ENCODE results near the gene RPL35.
"Not testable (repeated sequence)": the region's sequence is repeated elsewhere in the genome, so short reads cannot be mapped to it uniquely, and the experiment has no call there.

DNA sequence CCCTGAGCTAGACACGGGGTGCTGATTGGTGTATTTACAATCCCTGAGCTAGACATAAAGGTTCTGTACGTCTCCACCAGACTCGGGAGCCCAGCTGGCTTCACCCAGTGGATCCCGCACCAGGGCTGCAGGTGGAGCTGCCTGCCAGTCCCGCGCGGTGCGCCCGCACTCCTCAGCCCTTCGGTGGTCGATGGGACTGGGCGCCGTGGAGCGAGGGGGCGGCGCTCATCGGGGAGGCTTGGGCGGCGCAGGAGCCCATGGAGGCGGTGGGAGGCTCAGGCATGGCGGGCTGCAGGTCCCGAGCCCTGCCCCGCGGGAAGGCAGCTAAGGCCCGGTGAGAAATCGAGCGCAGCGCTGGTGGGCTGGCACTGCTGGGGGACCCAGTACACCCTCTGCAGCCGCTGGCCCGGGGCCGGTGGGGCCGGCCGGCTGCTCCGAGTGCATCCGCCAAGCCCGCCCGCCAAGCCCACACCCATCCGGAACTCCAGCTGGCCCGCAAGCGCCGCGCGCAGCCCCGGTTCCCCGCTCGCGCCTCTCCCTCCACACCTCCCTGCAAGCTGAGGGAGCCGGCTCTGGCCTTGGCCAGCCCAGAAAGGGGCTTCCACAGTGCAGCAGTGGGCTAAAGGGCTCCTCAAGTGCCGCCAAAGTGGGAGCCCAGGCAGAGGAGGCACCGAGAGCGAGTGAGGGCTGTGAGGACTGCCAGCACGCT lies 23.0 kb downstream of the RPL35 start:
- not testable (repeated sequence) for TF ChIP-seq BRCA1 (IDR thresholded peaks at IDR 0.05; ENCODE audit: low read depth, low read length); EZH2 (IDR thresholded peaks at IDR 0.05; ENCODE audit: low read depth, low read length, severe bottlenecking); SP4 (IDR thresholded peaks at IDR 0.05; ENCODE audit: low read length); NANOG (IDR thresholded peaks at IDR 0.05; ENCODE audit: insufficient read depth, low read depth, low read length, poor library complexity, severe bottlenecking); EP300 (IDR thresholded peaks at IDR 0.05; ENCODE audit: borderline replicate concordance in 1 of 2, low read depth in 2 of 2, low read length in 2 of 2); ZNF274 (IDR thresholded peaks at IDR 0.05; ENCODE audit: borderline replicate concordance, extremely low read depth, low read length); BCL11A (IDR thresholded peaks at IDR 0.05; ENCODE audit: low read depth in 2 of 2, low read length in 2 of 2); SIX5 (IDR thresholded peaks at IDR 0.05; ENCODE audit: low read depth, low read length); SP1 (IDR thresholded peaks at IDR 0.05; ENCODE audit: low read depth, low read length); POU5F1 (IDR thresholded peaks at IDR 0.05; ENCODE audit: low read depth, low read length); CBX8 (IDR thresholded peaks at IDR 0.05; ENCODE audit: borderline replicate concordance, low read depth, low read length)
- TF ChIP-seq, protein P1, sequence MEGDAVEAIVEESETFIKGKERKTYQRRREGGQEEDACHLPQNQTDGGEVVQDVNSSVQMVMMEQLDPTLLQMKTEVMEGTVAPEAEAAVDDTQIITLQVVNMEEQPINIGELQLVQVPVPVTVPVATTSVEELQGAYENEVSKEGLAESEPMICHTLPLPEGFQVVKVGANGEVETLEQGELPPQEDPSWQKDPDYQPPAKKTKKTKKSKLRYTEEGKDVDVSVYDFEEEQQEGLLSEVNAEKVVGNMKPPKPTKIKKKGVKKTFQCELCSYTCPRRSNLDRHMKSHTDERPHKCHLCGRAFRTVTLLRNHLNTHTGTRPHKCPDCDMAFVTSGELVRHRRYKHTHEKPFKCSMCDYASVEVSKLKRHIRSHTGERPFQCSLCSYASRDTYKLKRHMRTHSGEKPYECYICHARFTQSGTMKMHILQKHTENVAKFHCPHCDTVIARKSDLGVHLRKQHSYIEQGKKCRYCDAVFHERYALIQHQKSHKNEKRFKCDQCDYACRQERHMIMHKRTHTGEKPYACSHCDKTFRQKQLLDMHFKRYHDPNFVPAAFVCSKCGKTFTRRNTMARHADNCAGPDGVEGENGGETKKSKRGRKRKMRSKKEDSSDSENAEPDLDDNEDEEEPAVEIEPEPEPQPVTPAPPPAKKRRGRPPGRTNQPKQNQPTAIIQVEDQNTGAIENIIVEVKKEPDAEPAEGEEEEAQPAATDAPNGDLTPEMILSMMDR (IDR thresholded peaks at IDR 0.05; ENCODE audit: control extremely low read depth in 1 of 3, insufficient read depth in 1 of 3, low read depth in 1 of 3, low read length in 3 of 3), result not testable (repeated sequence)
- TF ChIP-seq, protein P2, sequence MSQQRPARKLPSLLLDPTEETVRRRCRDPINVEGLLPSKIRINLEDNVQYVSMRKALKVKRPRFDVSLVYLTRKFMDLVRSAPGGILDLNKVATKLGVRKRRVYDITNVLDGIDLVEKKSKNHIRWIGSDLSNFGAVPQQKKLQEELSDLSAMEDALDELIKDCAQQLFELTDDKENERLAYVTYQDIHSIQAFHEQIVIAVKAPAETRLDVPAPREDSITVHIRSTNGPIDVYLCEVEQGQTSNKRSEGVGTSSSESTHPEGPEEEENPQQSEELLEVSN (IDR thresholded peaks at IDR 0.05), result not testable (repeated sequence)
- TF ChIP-seq, protein P3, sequence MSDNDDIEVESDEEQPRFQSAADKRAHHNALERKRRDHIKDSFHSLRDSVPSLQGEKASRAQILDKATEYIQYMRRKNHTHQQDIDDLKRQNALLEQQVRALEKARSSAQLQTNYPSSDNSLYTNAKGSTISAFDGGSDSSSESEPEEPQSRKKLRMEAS (IDR thresholded peaks at IDR 0.05), result not testable (repeated sequence)
